Activated T-cell treated with anti-CD3 and anti-CD28 coated beads, Interleukin-2, amount 50 U/mL, for 4 hours (primary cell): ENCODE results near the gene HP. TPM values are rescaled to one million over a fixed set of nuclear protein-coding genes. Genes with fewer than 3 reads are reported as not detected.

Experiments used
- ATAC-seq, 2 donors: fragments of 200-7000 bp; cut with Tn5 transposase; one replicate each; pipeline ENCODE4 v1.10.0; 2021
- DNase-seq: peaks from one replicate; pipeline ENCODE4 v3.0.0-alpha.2; 2020
- H3K27me3 Mint-ChIP-seq: one replicate; pipeline ENCODE4 v1.8.0; 2021; ENCODE audit warnings: low read depth, mixed read lengths
- H3K36me3 Mint-ChIP-seq: one replicate; pipeline ENCODE4 v1.8.0; 2022; ENCODE audit warnings: mixed read lengths; ENCODE audit not compliant: insufficient read depth
- H3K4me1 Mint-ChIP-seq: one replicate; pipeline ENCODE4 v1.8.0; 2021; ENCODE audit warnings: low read depth, mixed read lengths
- H3K4me3 Mint-ChIP-seq: one replicate; pipeline ENCODE4 v1.8.0; 2021; ENCODE audit warnings: mild to moderate bottlenecking, moderate library complexity, mixed read lengths
- H3K9me3 Mint-ChIP-seq: one replicate; pipeline ENCODE4 v1.8.0; 2021; ENCODE audit warnings: mixed read lengths
- total RNA-seq, 3 donors: library from RNA; stranded (reverse); gene quantifications; one replicate each; pipeline ENCODE4 v1.2.1, GENCODE V29; 2021

Gene HP
- total RNA-seq, 3 donors from 2014 or later, result 8.2 to 11.8 (median 11.4) TPM

DNA sequence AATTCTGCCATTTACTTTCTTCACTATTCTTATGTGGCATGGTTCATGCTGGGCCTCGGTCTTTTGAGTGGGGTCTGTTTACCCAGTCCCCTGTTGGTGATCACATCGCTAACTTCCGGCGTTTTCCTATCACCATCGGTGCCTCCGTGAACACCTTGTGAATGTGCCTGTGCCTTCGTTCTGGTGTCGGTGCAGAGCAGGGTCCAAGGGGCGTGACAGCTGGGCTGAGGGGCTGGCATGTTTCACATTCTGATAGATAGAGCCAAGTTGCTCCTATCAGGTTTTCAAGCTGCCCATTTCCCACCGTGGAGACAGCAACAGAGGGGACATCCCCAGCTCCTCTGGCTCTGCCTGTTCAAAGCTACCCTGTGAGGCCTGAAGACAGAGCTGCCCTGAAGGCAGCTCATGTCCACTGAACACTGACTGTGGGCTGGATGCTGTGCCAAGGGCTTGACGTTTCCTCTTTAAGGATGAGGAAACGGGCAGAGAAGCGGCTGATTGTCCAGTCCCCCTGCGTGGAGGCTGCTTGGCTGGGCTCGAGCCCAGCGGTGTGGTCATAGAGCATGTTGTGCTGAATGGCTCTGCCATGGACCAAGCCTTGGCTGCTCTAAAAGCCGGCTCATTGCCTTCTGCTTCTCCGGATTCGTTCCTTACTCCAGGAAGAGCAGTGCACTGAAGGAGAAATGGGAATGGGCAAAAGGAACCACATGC, 28.7 kb upstream of the HP start:
- no peaks in the 10 kb centered on the region for H3K9me3 Mint-ChIP-seq
- no peak overlapping the region for H3K4me3 Mint-ChIP-seq
- H3K36me3 Mint-ChIP-seq, result peaks cover 21% of the 10 kb centered on the region
- ATAC-seq, result no peak
- DNase-seq, result no peak
- no peaks in the 10 kb centered on the region for H3K4me1 Mint-ChIP-seq
- no peaks in the 10 kb centered on the region for H3K27me3 Mint-ChIP-seq

DNA sequence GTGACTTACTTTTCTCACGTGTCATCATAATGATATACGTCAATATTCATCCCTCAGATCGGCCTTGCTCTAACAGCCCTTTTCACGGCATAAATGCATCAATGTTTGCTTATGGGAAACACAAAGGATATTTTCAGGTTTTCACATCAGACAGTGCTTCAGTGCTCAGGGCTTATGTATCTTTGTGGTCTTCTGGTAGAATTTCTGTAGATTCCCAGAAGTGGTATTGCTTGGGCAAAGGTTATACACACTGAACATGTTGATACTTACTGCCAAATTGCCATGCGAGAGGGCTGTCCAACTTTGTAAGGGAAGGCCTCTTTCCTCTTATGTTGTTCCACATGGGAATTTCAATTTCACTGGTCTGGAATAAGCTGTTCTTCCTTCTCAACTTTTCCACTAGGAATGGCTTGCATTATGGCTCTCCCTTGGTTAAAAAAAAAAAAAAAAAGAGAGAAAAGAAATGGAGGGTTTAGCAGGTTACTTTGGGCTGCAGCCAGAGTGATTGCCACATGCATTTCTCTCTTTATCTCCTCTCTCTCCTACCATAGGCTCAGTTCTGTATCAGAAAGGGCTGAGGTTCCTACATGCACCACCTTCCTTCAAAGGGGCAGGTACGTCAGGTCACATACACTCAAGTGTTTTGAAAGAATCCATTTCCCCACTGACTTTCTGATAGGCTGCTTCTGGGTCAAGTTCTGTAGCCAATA, 26.5 kb upstream of the HP start:
- no peak for DNase-seq
- no peak overlapping the region for H3K4me3 Mint-ChIP-seq
- H3K9me3 Mint-ChIP-seq, result no peaks in the 10 kb centered on the region
- no peaks in the 10 kb centered on the region for H3K27me3 Mint-ChIP-seq
- H3K4me1 Mint-ChIP-seq, result no peaks in the 10 kb centered on the region
- ATAC-seq, result no peak
- peaks cover 14% of the 10 kb centered on the region for H3K36me3 Mint-ChIP-seq

DNA sequence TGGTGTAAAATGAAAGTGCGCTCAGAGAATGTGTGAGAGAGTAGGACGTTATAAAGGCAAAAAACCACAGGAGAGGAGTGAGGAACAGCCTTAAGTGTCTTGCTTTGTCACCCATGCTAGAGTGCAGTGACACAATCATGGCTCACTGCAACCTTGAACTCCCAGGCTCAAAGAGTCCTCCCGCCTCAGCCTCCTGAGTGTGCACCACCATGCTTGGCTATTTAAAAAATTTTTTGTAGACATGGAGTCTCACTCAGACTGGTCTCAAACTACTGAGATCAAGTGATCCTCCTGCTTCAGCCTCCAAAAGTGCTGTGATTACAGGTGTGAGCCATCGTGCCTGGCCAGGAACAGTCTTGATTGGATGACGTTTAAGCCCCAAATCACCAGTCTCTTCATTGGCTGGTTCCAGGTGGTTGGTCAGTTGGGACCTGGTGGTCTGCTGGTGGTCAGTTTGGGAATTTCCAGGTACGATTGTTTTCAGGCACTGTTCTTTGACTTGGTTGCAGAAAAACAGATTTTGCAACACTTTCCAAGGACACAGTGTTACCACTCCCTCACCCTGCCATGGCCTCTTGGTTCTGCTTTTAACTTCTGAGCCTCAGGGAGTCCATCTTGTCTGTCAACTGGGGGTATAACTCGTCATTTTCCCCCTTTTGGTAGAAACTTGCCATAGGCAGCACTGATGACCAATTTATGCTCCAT, 24.6 kb upstream of the HP start:
- ATAC-seq (no peak), DNase-seq (no peak)
- Mint-ChIP-seq H3K4me3 (no peak overlapping the region), H3K9me3 (no peaks in the 10 kb centered on the region), H3K4me1 (no peaks in the 10 kb centered on the region), H3K27me3 (no peaks in the 10 kb centered on the region), H3K36me3 (peaks cover 15% of the 10 kb centered on the region)

DNA sequence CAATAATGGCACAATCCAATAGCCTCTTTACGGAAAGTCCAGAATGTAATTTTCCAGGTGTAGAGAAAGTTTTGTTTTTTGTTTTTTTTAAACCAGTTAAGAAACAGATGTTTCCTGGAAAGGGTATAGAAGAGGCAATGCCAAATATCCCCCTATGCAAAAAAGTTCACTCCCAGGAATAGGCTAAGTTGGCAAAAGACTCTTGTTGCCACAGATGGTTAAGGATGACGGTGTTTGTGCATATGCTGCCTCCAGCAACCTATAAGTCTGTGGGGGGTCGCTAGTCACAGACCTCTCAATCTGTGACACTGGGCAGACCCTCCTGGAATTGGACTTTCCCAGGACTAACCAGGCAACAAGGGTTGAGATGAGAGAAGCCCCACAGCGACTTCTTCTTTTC, 20.9 kb upstream of the HP start:
- Mint-ChIP-seq H3K4me1 (no peaks in the 10 kb centered on the region), H3K4me3 (no peak overlapping the region), H3K9me3 (no peaks in the 10 kb centered on the region), H3K27me3 (no peaks in the 10 kb centered on the region), H3K36me3 (peaks cover 4% of the 10 kb centered on the region)
- ATAC-seq (no peak), DNase-seq (no peak)

DNA sequence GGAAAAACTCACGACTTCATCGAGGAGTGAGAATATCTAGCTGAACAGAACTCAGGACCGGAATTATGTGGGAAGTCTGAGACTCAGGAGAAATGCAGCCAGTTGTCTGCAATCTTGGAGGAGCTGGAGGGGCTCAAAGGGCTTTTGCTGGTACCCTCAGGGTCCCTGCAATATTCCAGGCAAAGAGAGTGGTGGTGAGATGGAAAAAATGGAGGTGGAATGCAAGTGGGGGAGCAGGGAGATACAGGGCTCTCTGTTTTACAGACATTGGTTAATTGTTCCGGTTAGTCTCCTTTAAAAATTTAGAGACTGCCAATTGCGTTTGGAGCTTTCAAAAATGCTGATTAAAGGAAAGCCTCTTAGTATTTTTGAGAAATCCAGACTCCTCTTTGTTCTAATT, 18.2 kb upstream of the HP start:
- no peaks in the 10 kb centered on the region for H3K27me3 Mint-ChIP-seq
- ATAC-seq (no peak), DNase-seq (no peak)
- H3K9me3 Mint-ChIP-seq, result no peaks in the 10 kb centered on the region
- peaks cover 2% of the 10 kb centered on the region for H3K36me3 Mint-ChIP-seq
- no peak overlapping the region for H3K4me3 Mint-ChIP-seq
- no peaks in the 10 kb centered on the region for H3K4me1 Mint-ChIP-seq

DNA sequence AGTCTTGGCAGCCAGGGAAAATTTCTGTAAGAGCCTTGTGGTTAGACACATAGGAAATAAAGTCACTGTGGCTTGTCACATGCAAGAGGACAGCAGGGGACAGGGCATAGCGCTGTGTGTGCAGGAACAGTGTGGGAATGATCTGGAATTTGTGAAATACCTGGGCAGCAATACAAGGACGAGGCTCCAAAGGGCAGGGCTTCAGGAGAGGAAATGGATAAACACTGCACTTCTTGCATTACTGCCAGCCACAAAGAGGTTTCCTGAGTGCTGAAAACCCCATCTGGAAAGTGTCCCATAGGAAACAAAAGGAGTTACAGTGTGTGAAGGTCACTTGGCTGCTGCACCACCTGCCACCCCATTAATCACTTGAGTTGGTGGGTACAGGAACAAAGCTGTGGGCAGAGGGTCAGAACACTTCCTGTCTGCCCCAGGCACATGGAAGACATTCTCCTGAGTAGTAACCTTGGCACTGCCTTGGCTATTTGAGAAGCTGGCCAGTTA, 12.1 kb upstream of the HP start:
- Mint-ChIP-seq H3K36me3 (peaks cover 15% of the 10 kb centered on the region), H3K27me3 (no peaks in the 10 kb centered on the region), H3K4me1 (no peaks in the 10 kb centered on the region), H3K9me3 (no peaks in the 10 kb centered on the region), H3K4me3 (no peak overlapping the region)
- ATAC-seq (no peak), DNase-seq (no peak)

DNA sequence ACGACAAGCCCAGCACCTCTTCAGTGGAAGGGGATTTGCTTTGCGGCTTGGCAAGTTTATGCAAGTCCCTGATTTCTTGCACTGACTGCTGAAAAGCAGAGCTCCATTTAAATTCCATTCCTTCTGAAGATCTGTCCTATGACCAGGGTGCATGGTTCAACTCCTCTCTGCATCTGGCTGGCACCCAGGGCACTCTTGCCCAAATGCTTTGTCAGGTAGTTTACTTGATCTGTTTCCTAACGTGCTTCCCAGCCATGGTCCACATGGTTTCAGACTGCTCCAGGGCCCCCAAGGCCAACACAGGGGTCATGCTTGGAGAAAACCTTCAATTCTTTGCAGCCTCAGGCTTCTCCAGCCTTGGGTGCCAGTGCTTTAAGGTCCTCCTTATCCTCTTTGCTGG, 11.2 kb upstream of the HP start:
- no peak for ATAC-seq
- Mint-ChIP-seq H3K27me3 (no peaks in the 10 kb centered on the region), H3K4me3 (no peak overlapping the region), H3K4me1 (no peaks in the 10 kb centered on the region), H3K9me3 (no peaks in the 10 kb centered on the region), H3K36me3 (peaks cover 15% of the 10 kb centered on the region)
- DNase-seq, result no peak

DNA sequence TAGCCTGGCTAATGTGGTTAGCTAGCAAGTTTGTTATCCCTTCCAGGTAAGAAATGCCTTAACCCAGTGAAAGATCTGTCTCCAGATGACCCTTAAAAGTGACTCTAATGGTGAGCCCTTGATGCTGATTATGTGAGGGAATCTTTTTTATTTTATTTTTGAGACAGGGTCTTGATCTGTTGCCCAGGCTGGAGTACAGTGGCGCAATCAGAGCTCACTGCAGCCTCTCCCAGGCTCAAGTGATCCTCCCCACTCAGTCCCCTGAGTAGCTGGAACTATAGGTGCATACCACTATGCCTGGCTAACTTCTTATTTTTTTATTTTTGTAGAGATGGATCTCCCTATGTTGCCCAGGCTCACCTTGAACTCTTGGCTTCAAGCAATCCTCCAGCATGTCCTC, 10.8 kb upstream of the HP start:
- H3K27me3 Mint-ChIP-seq, result no peaks in the 10 kb centered on the region
- no peak overlapping the region for H3K4me3 Mint-ChIP-seq
- no peak for ATAC-seq
- no peaks in the 10 kb centered on the region for H3K4me1 Mint-ChIP-seq
- no peaks in the 10 kb centered on the region for H3K9me3 Mint-ChIP-seq
- DNase-seq, result no peak
- peaks cover 15% of the 10 kb centered on the region for H3K36me3 Mint-ChIP-seq

DNA sequence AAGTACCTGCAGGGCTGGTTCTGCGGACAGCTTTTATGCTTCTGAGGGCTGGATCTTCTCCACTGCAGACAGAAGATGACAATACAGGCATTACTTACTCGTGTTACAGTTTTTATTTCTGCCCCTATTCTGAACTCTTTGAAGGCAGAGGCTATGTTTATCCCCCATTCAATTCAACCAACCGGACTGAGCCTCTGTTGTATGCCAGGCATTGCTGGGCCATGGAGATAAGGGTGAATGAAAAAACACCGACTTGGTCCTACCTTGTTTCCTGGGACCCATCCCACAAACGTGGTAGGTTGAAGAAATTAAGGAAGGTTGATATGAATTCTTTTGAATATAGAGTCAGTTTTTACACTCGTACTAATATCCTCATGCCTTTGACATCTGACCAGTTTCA, 10.0 kb upstream of the HP start:
- Mint-ChIP-seq H3K27me3 (no peaks in the 10 kb centered on the region), H3K4me1 (no peaks in the 10 kb centered on the region), H3K9me3 (peaks cover 6% of the 10 kb centered on the region), H3K36me3 (peaks cover 15% of the 10 kb centered on the region), H3K4me3 (no peak overlapping the region)
- DNase-seq, result no peak
- no peak for ATAC-seq

DNA sequence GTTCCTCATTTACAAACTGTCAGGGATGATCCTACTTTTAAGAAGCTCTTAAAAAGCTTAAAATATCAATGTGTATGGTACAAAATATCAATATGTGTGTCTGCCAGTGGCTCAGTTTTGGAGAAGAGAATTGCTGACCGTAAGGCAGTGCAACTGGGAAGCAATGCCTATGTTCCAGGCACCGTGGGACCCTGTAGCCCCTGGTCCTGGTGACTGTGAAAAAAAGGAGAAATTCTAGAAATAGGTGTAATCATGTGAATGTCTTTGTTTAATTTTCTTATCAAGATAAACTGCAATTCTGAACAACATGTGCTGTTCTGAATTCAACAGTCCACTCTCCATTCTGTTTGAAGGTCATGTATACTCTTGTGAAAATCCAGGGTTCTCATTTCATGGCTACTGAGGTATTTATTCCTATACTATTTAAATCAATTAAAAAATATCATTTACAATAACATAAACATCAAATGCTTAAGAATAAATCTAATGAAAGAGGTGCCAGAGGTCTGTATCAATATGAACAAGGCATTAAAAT, 9.4 kb upstream of the HP start:
- no peak overlapping the region for H3K4me3 Mint-ChIP-seq
- H3K9me3 Mint-ChIP-seq, result peaks cover 12% of the 10 kb centered on the region
- ATAC-seq, result no peak

DNA sequence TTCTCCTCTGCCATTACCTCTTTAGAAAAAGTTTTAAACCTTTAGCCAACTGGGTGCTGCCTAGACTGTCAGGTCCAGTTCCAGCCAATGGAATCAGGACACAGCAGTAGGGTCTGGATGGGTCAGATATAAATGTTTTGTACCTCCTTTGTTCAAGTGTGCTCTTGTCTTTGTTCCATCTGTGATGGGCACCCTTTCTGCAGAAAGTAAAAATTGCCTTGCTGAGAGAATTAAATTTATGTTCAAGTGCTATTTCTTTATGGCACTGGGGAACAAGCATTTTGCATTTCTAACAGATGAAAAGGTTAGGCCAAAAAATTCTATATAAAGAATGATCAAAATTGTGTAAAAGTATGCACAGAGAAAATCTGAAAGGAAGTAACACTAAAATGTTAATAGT, 5.2 kb upstream of the HP start:
- Mint-ChIP-seq H3K27me3 (no peaks in the 10 kb centered on the region), H3K4me3 (no peak overlapping the region), H3K9me3 (peaks cover 21% of the 10 kb centered on the region), H3K36me3 (peaks cover 4% of the 10 kb centered on the region), H3K4me1 (no peaks in the 10 kb centered on the region)
- ATAC-seq (no peak), DNase-seq (no peak)

More for the DNA sequence above, 9.4 kb upstream of the HP start:
- peaks cover 16% of the 10 kb centered on the region for H3K36me3 Mint-ChIP-seq
- no peak for DNase-seq
- H3K27me3 Mint-ChIP-seq, result no peaks in the 10 kb centered on the region
- no peaks in the 10 kb centered on the region for H3K4me1 Mint-ChIP-seq

DNA sequence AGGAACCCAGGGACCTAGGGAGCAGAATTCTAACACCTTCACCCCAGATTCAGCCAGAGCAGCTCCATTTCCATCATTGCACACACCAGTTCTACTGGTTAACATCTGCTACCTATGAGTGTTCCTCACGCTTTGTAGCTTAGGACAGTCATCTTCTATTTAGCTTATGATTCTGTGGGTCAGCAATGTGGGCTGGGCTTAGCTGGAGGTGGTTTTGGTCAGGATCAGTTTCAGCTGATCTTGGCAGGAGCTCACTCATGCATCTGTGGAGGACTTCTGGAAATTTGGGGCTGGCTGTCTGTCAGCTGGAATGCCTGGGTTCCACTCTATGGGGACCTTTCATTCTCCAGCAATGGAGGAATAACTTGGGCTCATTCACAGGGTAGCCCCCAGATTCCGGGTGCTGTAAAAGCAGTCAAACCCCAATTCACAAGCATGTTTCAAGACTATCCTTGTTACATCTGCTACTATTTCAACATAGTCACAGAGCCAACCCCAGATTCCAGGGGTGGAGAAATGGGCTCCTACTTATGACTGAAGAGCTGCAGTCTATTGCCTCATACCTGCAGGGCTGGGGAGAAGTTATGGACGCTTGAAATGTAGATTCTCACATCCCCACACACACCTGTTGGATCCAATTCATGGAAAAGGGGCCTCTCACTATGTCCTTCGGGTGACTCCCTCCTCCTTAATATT, 3.4 kb upstream of the HP start:
- Mint-ChIP-seq H3K36me3 (peaks cover 4% of the 10 kb centered on the region), H3K4me1 (no peaks in the 10 kb centered on the region), H3K9me3 (peaks cover 21% of the 10 kb centered on the region), H3K27me3 (no peaks in the 10 kb centered on the region), H3K4me3 (no peak overlapping the region)
- ATAC-seq, result no peak
- DNase-seq, result no peak

DNA sequence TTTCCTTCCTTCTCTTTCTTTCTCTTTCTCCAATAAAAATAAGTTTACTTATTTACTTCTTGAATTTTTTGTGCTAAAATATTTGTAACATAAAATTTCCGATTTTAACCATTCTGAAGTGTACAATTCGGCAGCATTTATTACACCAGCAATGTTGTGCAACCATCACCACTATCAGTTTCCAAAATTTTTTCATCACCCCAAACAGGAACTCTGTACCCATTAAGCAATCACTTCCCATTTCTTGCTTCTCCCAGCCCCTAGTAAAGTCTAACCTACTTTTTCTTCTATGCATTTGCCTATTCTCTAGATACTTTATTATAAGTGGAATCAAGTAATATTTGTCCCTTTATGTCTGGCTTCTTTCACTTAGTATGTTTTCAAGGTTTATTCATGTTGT, 2.5 kb upstream of the HP start:
- Mint-ChIP-seq H3K4me1 (no peaks in the 10 kb centered on the region), H3K9me3 (peaks cover 21% of the 10 kb centered on the region), H3K4me3 (no peak overlapping the region), H3K36me3 (peaks cover 4% of the 10 kb centered on the region), H3K27me3 (no peaks in the 10 kb centered on the region)
- DNase-seq (no peak), ATAC-seq (no peak)

DNA sequence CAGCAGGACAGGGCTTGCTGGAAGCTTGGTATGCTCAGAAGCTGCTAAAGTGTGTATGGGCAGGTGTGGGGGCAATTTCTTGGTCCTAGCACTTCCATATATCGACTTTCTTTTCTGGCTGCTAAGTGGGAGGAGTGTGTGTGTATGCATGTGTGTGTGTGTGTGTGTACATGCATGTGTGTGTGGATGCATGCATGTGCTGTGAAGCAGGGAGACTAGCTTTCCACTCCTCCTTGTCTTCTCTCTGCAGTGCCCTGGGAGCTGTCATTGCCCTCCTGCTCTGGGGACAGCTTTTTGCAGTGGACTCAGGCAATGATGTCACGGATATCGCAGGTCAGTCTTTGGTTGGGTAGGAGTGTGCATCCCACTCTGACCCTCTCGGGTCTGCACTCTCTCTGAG, 1.6 kb downstream of the HP start:
- Mint-ChIP-seq H3K27me3 (no peaks in the 10 kb centered on the region), H3K4me3 (no peak overlapping the region), H3K4me1 (no peaks in the 10 kb centered on the region), H3K36me3 (no peaks in the 10 kb centered on the region), H3K9me3 (peaks cover 5% of the 10 kb centered on the region)
- no peak for DNase-seq
- ATAC-seq, result no peak
